A673 (cell line): ENCODE results near the gene DUSP6. TPM values are rescaled to one million over a fixed set of nuclear protein-coding genes. Genes with fewer than 3 reads are reported as not detected.
A peak's percentile ranks its signal among the peaks of the same experiment; 100 is the strongest.

Source experiments
- BruUV-seq: library from RNA; stranded (reverse); fragments of 400-500 nt; replicated peaks from 2 replicates; lab custom pipeline; 2021; lab: Mats Ljungman, UMichigan
- CTCF ChIA-PET: fragments of 300-600 bp; sonication (Branson Sonifier 250); formaldehyde crosslinking; loops from one replicate; lab custom pipeline; 2022; ENCODE audit warnings: antibody characterized with exemption; lab: Charles Lee
- POLR2A ChIA-PET: fragments of 300-600 bp; sonication (Branson Sonifier 250); formaldehyde crosslinking; loops from one replicate; lab custom pipeline; 2022; ENCODE audit warnings: antibody characterized with exemption; ENCODE audit not compliant: low non-redundant PET; lab: Charles Lee
- DNase-seq: peaks from one replicate; pipeline ENCODE4 v3.0.0-alpha.2; 2015; ENCODE audit warnings: low spot score
- H3K27ac ChIP-seq: fragments of 200-600 bp; sonication (generic); 2 replicates; pipeline ENCODE4 v1.5.1; 2016; ENCODE audit warnings: mixed run types, low read depth, mild to moderate bottlenecking, mixed read lengths, antibody characterized with exemption, low read length; ENCODE audit not compliant: poor library complexity, severe bottlenecking
- H3K27me3 ChIP-seq: fragments of 200-600 bp; sonication (generic); replicated peaks from 2 replicates; pipeline ENCODE4 v1.6.1; 2017; ENCODE audit warnings: mixed run types, low read depth, mild to moderate bottlenecking, mixed read lengths, antibody characterized with exemption, low read length; ENCODE audit not compliant: insufficient read depth, poor library complexity
- H3K36me3 ChIP-seq: fragments of 200-600 bp; sonication (generic); 2 replicates; pipeline ENCODE4 v1.6.1; 2016; ENCODE audit warnings: mixed run types, mild to moderate bottlenecking, mixed read lengths, antibody characterized with exemption, low read length; ENCODE audit not compliant: insufficient read depth, poor library complexity, severe bottlenecking
- H3K4me1 ChIP-seq: fragments of 200-600 bp; sonication (generic); 2 replicates; pipeline ENCODE4 v1.6.1; 2017; ENCODE audit warnings: mixed run types, mild to moderate bottlenecking, mixed read lengths, antibody characterized with exemption, low read length; ENCODE audit not compliant: insufficient read depth, poor library complexity, severe bottlenecking
- H3K4me3 ChIP-seq: fragments of 200-600 bp; sonication (generic); 2 replicates; pipeline ENCODE4 v1.5.1; 2016; ENCODE audit warnings: low read depth, mixed run types, mild to moderate bottlenecking, mixed read lengths, low read length; ENCODE audit not compliant: poor library complexity, severe bottlenecking
- H3K9me3 ChIP-seq: fragments of 200-600 bp; sonication (generic); 2 replicates; pipeline ENCODE4 v1.6.1; 2016; ENCODE audit warnings: mixed run types, low read depth, mild to moderate bottlenecking, mixed read lengths, antibody characterized with exemption, low read length; ENCODE audit not compliant: poor library complexity, severe bottlenecking
- CTCF ChIP-seq: fragments of 300-800, 200-600 bp; sonication (generic); conservative IDR thresholded peaks from 2 replicates; pipeline ENCODE4 v1.5.1; 2017; ENCODE audit warnings: low read depth, mild to moderate bottlenecking, antibody characterized with exemption, low read length, moderate library complexity, mixed read lengths
- EZH2 ChIP-seq: fragments of 200-600 bp; sonication (generic); IDR thresholded peaks from 2 replicates; pipeline ENCODE4 v1.6.1; 2017; ENCODE audit warnings: borderline replicate concordance, low read depth, mild to moderate bottlenecking, mixed read lengths, antibody characterized with exemption, low read length; ENCODE audit not compliant: poor library complexity, severe bottlenecking
- intact Hi-C: fragments of 100-400 bp; cut with micrococcal nuclease; formaldehyde crosslinking; loops from one replicate; pipeline ENCODE4 v1.10.0; 2022; ENCODE audit not compliant: unreplicated experiment
- total RNA-seq: library from RNA; stranded (reverse); gene quantifications from 2 replicates; pipeline ENCODE4 v1.2.3, GENCODE V29; 2021

DUSP6 gene
- total RNA-seq, 1 experiment from 2014 or later: 226 TPM

GRCh38 chr12:89305373-89305772 is 46.9 kb downstream of the DUSP6 start:
- H3K27ac ChIP-seq: peak overlapping the region; percentile 62

GRCh38 chr12:89299931-89300330 is 52.4 kb downstream of the DUSP6 start:
- no peaks in the 10 kb centered on the region for H3K9me3 ChIP-seq
- BruUV-seq: no TSS peak
- no peak for TF ChIP-seq EZH2
- no peak for TF ChIP-seq CTCF
- DNase-seq: no peak
- ChIA-PET POLR2A (no interaction called here), CTCF (no interaction called here)
- H3K4me3 ChIP-seq: no peak overlapping the region
- no peaks in the 10 kb centered on the region for H3K27me3 ChIP-seq
- intact Hi-C loops: no loop called here
- no peak overlapping the region for H3K27ac ChIP-seq
- H3K36me3 ChIP-seq: no peaks in the 10 kb centered on the region
- peaks cover 11% of the 10 kb centered on the region for H3K4me1 ChIP-seq

More at GRCh38 chr12:89305373-89305772, 46.9 kb downstream of the DUSP6 start:
- POLR2A ChIA-PET: no interaction called here
- Histone ChIP-seq H3K4me3 (no peak overlapping the region), H3K4me1 (peaks cover 56% of the 10 kb centered on the region), H3K27me3 (no peaks in the 10 kb centered on the region), H3K9me3 (no peaks in the 10 kb centered on the region), H3K36me3 (no peaks in the 10 kb centered on the region)
- TF ChIP-seq CTCF: no peak
- no peak for TF ChIP-seq EZH2
- no TSS peak for BruUV-seq
- intact Hi-C loops: no loop called here
- no peak for DNase-seq
- CTCF ChIA-PET: no interaction called here

- no peak overlapping the region for H3K27ac ChIP-seq
- no peaks in the 10 kb centered on the region for H3K36me3 ChIP-seq
- ChIA-PET POLR2A (no interaction called here), CTCF (no interaction called here)
- DNase-seq: no peak
- peaks cover 6% of the 10 kb centered on the region for H3K4me1 ChIP-seq
- intact Hi-C loops: no loop called here
- no peak for TF ChIP-seq EZH2
- no peak for TF ChIP-seq CTCF
- BruUV-seq: no TSS peak
- H3K27me3 ChIP-seq: no peaks in the 10 kb centered on the region
- no peaks in the 10 kb centered on the region for H3K9me3 ChIP-seq
- no peak overlapping the region for H3K4me3 ChIP-seq
These were observed 52.9 kb downstream of the DUSP6 start for GRCh38 chr12:89299417-89299816.

Other genes starting within 250 kb of the DUSP6 start
- 13.2 and 14.3 TPM in 2 replicates for gene GALNT4, start 172.3 kb upstream of the DUSP6 start, total RNA-seq
- gene POC1B, start 173.5 kb upstream of the DUSP6 start, total RNA-seq: 30.8 and 33.8 TPM in 2 replicates